Stimulated activated CD4-positive, alpha-beta T cell treated with anti-CD3 and anti-CD28 coated beads, Interleukin-15, amount 100 ng/mL, for 48 hours (primary cell): ENCODE measurements around the gene RARS2.
A peak's percentile ranks its signal among the peaks of the same experiment; 100 is the strongest.
"Not testable (repeated sequence)": the region's sequence is repeated elsewhere in the genome, so short reads cannot be mapped to it uniquely, and the experiment has no call there.

ENCODE experiments used
- DNase-seq, 2 donors: peaks; one replicate each; pipeline ENCODE4 v3.0.0-alpha.2; 2020; ENCODE audit warnings: low read depth in 2 of 2

RARS2 gene, protein sequence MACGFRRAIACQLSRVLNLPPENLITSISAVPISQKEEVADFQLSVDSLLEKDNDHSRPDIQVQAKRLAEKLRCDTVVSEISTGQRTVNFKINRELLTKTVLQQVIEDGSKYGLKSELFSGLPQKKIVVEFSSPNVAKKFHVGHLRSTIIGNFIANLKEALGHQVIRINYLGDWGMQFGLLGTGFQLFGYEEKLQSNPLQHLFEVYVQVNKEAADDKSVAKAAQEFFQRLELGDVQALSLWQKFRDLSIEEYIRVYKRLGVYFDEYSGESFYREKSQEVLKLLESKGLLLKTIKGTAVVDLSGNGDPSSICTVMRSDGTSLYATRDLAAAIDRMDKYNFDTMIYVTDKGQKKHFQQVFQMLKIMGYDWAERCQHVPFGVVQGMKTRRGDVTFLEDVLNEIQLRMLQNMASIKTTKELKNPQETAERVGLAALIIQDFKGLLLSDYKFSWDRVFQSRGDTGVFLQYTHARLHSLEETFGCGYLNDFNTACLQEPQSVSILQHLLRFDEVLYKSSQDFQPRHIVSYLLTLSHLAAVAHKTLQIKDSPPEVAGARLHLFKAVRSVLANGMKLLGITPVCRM

DNA sequence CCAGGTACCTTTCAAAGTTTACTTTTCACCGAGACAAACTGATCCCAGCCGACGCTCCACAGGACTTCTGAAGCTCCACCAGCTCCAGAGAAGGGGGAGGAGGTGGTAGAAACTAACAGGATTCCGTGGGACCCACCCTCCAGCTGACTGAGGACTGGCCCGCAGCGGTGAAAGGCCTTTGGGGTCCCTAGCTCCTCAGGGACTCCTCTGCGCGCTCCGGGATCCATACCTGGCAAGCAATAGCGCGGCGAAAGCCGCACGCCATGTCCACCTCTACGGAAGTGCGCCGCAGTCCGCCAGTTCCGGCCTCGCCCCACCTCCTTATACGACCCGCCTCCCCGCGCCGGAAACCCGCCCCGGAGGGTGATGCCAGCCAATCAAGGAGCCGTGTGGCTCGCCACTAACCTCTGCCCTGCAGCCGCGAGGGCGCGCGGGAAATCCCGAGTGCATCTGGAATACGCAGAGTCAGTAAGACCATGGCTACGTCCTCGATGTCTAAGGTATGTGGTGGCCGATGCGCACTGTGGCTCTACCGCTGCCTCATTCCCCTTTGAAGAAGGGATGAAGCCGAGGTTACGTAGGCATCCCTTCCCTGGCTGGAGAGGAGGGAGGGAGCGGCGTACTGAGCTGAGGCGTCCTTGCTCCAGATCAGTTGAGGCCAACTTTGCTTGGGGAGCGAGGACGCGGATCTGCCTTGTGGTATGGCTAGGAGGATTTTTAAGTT lies at the start of gene RARS2, which contains the start of gene ORC3:
Gene RARS2, minus strand, starts transcription at position 295 of the 724 bp plus-strand sequence. Its CDS starts 30 bp downstream, at position 265.
Gene ORC3, plus strand, starts transcription at position 443 of the 724 bp plus-strand sequence. Its CDS starts 34 bp downstream, at position 477.
- peak; percentile 90 to 93 for DNase-seq

DNA sequence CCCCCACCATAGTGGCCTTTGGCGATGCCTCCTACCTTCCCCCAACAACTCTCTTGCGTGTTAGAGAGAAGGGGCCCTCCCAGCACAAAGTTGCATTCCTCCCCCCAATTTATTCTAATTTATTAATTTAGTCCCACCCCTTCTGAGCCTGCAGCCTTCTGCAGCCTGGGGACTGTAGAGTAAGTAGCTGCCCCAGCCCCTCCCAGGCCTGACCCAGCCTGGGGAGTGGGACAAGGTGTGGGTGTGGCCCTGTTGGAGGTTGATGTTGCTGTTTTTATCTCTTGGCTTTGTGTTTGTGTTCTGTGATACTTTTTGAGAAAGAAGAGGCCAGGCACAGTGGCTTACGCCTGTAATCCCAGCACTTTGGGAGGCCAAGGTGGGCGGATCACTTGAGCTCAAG lies 49.6 kb upstream of the RARS2 start:
- DNase-seq, result no peak

DNA sequence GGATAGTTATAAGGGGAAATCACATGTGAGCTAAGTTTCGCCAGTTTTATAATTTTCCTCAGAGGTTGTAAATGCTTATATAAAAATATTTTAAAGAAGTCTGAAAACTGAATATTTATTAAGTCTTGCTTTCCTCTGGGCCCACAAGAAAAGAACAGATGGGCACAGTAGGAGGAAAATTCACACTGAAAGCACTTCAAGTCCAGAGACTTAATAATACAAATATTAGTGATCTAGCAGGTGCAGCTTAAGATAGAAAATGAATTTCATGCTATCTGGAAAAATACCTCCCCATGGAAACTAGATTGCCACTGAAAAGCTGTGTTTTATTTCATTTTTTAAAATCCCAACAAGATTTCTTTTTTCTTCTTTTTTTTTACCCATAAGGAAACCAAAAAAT lies 47.3 kb upstream of the RARS2 start:
- no peak for DNase-seq

DNA sequence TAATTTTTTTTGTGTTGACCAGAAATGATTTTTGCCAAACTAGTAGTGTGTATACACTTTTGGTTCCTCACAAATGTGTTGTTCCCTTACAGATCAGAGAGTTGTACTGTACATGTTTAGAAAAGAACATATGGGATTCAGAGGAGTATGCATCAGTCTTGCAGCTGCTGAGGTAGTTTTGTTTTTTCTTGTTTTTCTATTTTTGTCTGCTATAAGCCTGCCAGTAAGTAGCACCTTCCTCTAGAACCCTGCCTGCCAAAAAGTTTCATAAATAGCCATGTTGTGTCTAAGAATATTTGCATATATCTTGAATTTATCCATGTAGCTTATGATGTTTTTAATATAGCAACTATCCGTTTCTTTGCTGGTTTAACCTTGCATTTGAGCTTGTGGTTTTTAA lies 46.5 kb upstream of the RARS2 start:
- DNase-seq, result no peak

DNA sequence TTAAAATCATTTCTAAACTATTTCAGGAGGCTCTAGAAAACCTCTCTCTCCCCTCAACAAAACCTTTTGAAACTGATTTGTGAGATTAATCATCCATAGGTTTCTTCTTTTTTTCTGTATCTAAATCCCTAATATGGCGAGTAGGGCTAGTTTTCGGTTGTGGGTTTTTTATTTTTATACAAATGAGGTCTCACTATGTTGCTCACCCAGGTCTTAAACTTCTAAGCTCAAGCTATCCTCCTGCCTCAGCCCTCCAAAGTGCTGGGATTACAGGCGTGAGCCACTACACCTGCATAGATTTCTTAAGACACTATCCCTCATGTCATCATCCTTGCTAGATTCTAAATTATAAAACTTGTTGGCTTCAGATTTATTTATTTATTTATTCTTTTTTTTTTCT lies 44.1 kb upstream of the RARS2 start:
- DNase-seq, result no peak

DNA sequence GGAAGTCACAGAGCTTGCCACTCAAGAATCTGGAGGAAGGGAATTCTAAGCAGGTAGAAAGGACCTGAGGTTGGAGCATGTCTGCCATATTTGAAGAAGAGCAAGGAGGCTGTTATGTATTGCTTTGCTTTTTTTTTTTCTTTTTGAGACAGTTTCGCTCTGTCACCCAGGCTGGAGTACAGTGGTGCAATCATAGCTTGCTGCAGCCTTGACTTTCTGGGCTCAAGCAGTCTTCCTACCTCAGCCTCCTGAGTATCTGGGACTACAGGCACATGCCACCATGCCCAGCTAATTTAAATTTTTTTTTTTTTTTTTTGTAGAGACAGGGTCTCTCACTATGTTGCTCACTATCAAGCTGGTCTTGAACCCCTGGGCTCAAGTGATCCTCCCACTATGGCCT lies 41.0 kb upstream of the RARS2 start:
- no peak for DNase-seq

DNA sequence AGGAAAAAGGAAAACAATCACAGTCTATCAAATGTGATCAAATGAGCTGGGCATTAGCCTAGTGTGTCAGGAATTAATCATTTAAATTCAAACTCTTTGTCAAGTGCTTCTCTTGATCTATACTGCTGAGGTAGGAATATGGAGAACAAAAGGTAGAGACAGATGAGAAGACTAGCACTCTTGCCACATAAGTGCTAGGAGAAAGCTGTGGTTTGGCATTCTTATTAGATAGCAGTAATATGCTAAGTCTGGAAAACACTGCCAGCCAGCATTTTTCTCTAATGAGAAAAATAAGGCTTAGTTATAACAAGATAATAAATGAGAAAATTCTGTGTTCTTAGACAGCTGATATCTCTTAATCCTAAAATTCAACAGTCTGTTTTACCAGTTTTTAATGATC lies 39.1 kb upstream of the RARS2 start:
- no peak for DNase-seq

DNA sequence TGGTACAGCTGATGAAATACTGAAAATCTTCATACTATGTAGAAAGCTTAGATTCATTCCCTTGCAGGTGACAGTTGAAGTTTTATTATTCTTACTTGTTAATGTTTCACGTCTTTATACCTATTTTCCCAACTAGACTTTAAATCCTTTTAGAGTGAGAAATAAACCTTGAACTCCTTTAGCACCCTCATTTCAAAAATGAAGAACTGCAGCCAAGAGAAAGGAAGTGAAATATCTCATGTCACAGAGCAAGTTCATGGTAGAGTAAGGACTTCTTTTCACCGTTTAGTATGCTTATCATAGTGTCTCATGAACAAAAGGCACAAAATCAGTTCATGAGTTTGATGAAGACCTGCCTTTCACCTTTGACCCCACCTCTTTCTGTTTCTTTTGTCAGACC lies 38.6 kb upstream of the RARS2 start:
- no peak for DNase-seq

DNA sequence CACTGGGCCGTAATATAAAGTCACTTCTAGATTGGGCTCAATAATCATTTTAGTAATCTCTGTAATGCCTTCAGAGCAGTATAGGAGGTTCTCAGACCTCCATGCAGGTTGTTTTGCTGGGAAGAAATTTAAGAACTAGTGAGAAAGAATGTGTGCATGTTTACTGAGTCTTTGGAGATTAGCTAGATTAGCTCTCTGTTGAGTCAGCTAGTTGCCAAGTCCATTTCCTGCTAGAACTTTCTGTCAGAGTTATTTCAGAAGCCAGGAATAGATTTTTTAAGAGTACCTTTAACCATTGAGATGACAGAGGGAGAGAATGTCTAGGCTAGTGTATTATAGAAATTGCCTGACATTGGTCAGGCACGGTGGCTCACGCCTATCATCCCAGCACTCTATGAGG lies 33.5 kb upstream of the RARS2 start:
- no peak for DNase-seq

DNA sequence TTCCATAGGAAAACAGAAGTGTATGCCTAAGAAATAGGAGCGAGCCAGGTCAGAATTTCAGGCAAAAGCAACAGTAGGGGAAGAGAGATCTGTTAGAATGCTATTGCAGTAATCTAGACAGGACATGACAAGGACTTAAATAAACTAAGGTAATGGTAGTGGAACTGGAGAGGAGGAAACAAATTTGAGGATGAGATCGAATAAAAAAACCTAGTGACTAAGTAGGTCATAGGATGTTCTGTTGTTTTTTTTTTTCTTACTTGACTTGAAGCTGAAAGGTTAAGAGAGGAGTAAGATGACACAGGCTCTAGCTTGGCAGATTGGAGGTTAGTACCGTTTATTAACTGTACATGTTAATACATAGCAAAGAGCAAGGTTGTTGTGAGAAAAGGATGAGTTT lies 28.7 kb upstream of the RARS2 start:
- no peak for DNase-seq

DNA sequence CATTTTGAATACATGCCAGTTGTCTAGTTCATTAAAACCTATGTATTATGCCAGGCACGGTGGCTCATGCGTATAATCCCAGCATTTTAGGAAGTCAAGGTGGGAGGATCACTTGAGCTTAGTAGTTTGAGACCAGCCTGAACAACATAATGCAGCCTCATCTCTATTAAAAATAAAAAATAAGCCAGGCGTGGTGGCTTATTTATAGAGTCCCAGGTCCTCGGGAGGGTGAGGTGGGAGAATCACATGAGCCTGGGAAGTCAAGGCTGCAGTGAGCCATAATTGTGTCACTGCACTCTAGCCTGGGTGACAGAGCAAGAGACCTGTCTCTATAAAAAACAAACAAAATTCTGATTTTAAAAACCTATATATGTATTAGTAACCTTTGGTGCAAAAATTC lies 27.6 kb upstream of the RARS2 start:
- DNase-seq, result no peak

DNA sequence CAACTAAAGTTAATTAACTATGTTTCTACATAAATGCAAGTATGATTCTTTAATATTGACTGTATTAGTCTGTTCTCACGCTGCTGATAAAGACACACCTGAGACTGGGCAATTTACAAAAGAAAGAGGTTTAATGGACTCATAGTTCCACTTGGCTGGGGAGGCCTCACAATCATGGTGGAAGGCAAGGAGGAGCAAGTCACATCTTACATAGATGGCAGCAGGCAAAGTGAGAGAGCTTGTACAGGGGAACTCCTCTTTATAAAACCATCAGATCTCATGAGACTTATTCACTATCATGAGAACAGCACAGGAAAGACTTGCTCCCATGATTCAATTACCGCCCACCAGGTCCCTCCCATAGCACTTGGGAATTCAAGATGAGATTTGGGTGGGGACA lies 23.2 kb upstream of the RARS2 start:
- not testable (repeated sequence) for DNase-seq

DNA sequence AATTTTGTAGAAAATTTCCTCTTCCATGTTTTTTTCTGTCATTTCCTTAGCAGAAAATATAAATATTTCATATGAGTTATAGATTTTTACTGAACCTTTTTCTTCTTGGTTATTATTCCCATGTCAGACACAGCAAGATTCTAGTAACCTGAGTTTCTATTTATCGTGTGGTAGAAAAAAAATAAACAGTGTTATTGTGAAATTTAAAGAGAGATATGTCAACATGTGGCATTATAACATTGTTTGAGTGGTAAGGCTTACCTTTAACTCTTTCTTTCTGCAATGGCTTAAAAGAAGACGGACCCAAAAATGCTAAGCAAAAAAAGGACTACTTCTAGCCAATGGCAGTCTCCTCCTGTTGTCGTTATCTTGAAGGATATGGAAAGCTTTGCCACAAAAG lies 19.0 kb upstream of the RARS2 start:
- no peak for DNase-seq

DNA sequence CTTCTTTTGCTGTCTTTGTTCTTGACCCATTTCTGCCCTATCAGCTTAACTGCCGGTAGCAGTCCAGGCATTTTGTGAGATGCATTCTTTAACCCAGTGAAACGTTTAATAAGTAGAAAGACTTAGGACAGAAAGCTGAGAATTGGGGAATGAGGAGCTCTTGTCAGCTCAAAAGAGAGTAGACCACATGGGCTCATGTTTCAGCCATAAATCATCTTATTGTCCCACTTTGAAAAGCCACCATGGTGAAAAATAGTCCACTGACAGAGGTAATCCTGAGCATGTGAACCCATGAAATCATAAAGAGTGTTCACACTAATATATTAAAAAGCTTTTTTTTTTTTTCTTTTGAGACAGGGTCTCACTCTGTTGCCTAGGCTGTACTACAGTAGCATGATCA lies 16.4 kb upstream of the RARS2 start:
- no peak for DNase-seq

DNA sequence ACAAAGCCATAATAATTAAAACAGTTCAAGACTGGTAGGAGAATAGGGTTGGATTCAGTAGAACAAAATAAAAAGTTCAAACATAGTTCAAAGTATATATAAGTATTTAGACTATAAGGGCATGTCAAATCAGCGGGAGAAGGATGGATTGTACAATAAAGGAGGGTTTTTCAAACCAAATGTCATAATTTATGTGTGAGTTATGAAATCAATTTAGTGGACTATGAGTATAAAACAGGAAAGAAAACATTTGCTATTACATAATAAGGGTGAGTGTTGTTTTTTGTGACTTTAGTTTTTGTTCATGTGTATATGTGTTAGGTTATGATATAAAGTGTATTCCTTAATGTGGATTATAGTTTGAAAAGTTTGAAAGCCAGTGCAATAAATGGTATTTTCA lies 10.8 kb upstream of the RARS2 start:
- no peak for DNase-seq

DNA sequence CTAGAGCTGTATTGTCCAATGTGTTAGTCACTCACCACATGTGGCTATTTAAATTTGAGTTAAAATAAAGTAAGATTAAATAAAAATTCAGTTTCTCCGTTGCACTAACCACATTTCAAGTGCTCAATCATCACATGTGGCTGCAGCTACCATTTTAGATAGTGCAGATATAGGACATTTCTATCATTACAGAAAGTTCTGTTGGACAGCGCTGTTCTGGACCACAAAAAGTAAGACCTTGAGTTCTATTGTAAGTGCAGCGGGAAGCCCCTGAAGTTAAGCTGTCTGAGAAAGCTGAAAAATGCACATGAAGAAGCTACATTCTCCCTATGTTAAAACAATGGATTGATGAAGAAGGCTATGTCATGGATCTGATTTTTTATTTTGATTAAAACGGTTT lies 1.2 kb upstream of the RARS2 start:
- DNase-seq, result no peak

DNA sequence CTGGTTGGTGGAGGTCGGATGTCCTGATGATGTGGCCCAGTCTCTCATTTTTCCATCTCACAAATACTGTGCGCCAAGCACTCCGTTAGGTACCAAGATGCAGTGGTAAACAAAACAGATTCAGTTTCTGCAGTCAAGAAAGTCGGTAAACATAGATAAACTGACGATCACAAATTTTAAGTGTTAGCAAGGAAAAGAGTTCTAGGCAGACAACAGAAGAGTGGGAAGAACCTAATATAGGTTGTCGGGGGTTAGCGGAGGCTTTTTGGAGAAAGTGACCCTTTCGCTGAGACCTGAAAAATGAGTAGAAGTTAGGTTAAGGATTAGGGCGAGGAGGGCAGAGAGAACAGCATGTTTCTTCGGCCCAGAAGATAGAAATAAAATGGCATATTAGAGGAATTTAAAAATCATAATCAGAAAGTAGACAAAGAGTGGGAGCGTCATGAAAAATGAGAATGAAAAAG lies 662 bp upstream of the RARS2 start:
- DNase-seq, result no peak

DNA sequence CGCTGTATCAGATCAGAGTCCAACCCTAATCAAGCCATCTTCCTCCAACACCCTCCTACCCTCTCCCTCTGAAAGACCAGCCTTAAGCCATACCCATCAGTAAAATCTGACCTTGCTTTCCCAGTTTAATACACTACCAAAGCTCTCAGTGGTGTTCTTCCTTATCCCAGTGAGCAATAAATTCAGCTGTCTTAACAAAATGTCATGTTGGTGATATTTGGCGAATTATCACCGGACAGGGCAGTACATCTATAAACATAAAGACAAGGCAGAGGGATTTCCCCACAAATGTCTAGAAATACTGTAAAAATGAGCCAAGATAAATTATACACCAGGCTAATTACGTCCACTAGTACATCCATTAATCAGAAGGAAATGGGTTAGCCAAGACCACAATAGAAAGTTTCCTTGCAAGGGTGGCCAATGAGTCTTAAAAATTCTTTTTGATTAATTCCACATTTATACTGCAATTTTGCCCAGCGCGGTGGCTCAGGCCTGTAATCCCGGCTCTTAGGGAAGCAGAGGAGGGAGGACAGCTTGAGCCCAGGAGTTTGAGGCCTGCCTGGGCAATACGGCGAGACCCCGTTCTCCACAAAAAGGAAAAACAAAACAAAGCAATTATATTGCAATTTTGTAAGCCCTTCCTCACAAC lies 905 bp downstream of the RARS2 start:
- no peak for DNase-seq

DNA sequence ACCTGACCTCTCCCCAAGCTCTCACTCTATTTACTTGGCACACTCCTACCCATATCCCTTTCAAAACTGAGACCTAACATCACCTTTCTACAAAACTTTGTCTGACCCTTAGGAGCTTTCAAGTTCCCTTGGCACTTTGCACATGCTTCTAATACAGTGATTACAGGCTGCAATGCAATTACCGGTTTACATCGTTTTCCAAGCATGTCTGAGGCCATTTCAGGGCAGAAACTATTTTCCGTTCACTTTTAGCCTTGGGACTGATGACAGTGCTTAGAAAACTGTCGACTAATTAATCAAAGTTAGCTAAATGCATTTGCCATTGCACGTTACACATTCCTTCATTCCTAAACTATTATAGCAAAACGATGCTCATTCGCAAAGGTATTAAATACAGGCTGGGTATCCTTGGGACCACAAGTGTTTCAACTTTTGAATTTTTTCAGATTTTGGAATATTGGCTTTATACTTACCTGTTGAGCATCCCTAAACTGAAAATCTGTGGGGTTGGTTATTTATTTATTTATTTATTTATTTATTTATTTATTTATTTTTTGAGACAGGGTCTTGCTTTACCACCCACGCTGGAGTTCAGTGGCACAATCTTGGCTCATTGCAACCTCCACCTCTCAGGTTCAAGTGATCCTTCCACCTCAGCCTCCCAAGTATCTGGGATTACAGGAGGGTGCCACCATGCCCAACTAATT lies 3.3 kb downstream of the RARS2 start:
- no peak for DNase-seq

DNA sequence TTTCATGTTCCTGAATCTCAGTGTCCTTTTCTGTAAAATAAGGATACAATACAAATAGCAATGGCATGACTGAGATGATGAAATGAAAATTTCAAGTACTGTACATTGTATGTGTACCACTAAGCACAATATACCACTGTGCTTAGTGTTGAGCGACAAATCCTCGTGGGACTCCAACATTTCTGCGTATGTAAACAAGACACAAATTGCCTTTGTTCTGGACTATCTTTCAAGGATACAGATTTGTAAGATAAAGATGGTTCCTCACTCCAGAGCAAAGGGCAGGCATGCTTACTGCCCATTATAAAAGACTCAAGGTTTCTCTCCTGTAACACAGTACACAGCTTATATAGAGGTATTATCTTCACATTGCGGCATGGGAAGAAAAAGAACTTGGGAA lies 6.0 kb downstream of the RARS2 start:
- DNase-seq, result no peak

DNA sequence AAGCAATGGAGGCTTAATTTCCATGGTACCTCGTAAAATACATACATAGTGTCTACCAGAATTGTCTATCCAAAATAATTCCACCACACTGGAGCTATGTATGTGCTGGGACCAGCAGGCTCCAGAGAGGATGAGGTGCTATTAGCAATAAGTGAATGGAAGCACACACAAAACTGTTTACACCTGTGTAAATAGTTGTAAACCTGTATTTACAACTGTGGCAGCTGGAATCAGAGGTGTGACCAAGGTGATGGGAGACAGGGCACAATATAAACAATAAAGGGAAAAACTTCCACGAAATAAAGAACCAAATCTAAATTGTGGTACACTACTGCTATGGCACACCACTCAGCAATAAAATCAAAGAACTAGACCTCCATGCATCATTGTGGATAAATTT lies 14.4 kb downstream of the RARS2 start:
- DNase-seq, result no peak
